ENCODE measurements around the gene SMARCD2. TPM values are rescaled to one million over a fixed set of nuclear protein-coding genes. Genes with fewer than 3 reads are reported as not detected.
"Not testable (repeated sequence)": the region's sequence is repeated elsewhere in the genome, so short reads cannot be mapped to it uniquely, and the experiment has no call there.

The SMARCD2 gene
- polyA plus RNA-seq, 1 donor from 2014 or later = 96.1 TPM

- Mint-ChIP-seq H3K9me3 (no peaks in the 10 kb centered on the region), H3K27me3 (no peaks in the 10 kb centered on the region), H3K4me3 (peak overlapping the region in 1 of 4 donors; percentile 37), H3K4me1 (peaks cover 4 to 22% (median 6%) of the 10 kb centered on the region in 3 donors), H3K27ac (peak overlapping the region in 1 of 3 donors; percentile 73), H3K36me3 (peaks cover 2% of the 10 kb centered on the region)
Measured at GRCh38 chr17:63817736-63818385, 24.6 kb downstream of the SMARCD2 start.

- peaks cover 0 to 13% (median under 1%) of the 10 kb centered on the region in 3 donors for H3K4me1 Mint-ChIP-seq
- no peaks in the 10 kb centered on the region for H3K9me3 Mint-ChIP-seq
- H3K27me3 Mint-ChIP-seq = no peaks in the 10 kb centered on the region
- H3K4me3 Mint-ChIP-seq = no peak overlapping the region
- no peak overlapping the region for H3K27ac Mint-ChIP-seq
- H3K36me3 Mint-ChIP-seq = peaks cover 2% of the 10 kb centered on the region
Measured at GRCh38 chr17:63816669-63817068, 25.8 kb downstream of the SMARCD2 start.

- Mint-ChIP-seq H3K36me3 (peaks cover 4% of the 10 kb centered on the region), H3K27me3 (no peaks in the 10 kb centered on the region), H3K4me1 (peaks cover 0 to 12% (median 0%) of the 10 kb centered on the region in 3 donors), H3K9me3 (no peaks in the 10 kb centered on the region), H3K27ac (peak overlapping the region in 1 of 3 donors; percentile 71), H3K4me3 (no peak overlapping the region)
Measured at GRCh38 chr17:63816123-63816522, 26.4 kb downstream of the SMARCD2 start.

GRCh38 chr17:63809970-63810369 lies 32.5 kb downstream of the SMARCD2 start:
- Mint-ChIP-seq H3K36me3 (peaks cover 4% of the 10 kb centered on the region), H3K27me3 (no peaks in the 10 kb centered on the region), H3K4me1 (peaks cover 6 to 11% (median 10%) of the 10 kb centered on the region in 3 donors), H3K27ac (peak overlapping the region; percentile 55 to 64 (median 62)), H3K4me3 (no peak overlapping the region), H3K9me3 (no peaks in the 10 kb centered on the region)

- Mint-ChIP-seq H3K9me3 (no peaks in the 10 kb centered on the region), H3K27ac (no peak overlapping the region), H3K36me3 (peaks cover 2% of the 10 kb centered on the region), H3K27me3 (no peaks in the 10 kb centered on the region), H3K4me3 (no peak overlapping the region), H3K4me1 (peaks cover 7 to 11% (median 10%) of the 10 kb centered on the region in 3 donors)
Measured at GRCh38 chr17:63805591-63805990, 36.9 kb downstream of the SMARCD2 start.

GRCh38 chr17:63804328-63804727 lies 38.2 kb downstream of the SMARCD2 start:
- Mint-ChIP-seq H3K4me3 (no peak overlapping the region), H3K9me3 (no peaks in the 10 kb centered on the region), H3K36me3 (peaks cover 2% of the 10 kb centered on the region), H3K27ac (peak overlapping the region in 2 of 3 donors; percentile 2 to 19), H3K4me1 (peaks cover 2 to 5% (median 5%) of the 10 kb centered on the region in 3 donors), H3K27me3 (no peaks in the 10 kb centered on the region)

- no peak overlapping the region for H3K4me3 Mint-ChIP-seq
- no peaks in the 10 kb centered on the region for H3K9me3 Mint-ChIP-seq
- peaks cover 3% of the 10 kb centered on the region for H3K36me3 Mint-ChIP-seq
- H3K27ac Mint-ChIP-seq = no peak overlapping the region
- H3K4me1 Mint-ChIP-seq = peaks cover 0 to 4% (median 0%) of the 10 kb centered on the region in 3 donors
- H3K27me3 Mint-ChIP-seq = no peaks in the 10 kb centered on the region
Measured at GRCh38 chr17:63800783-63801182, 41.7 kb downstream of the SMARCD2 start.

- Mint-ChIP-seq H3K36me3 (peaks cover 3% of the 10 kb centered on the region), H3K27me3 (no peaks in the 10 kb centered on the region), H3K9me3 (no peaks in the 10 kb centered on the region), H3K4me1 (peaks cover 0 to 2% (median 1%) of the 10 kb centered on the region in 3 donors), H3K4me3 (no peak overlapping the region), H3K27ac (no peak overlapping the region)
Measured at GRCh38 chr17:63798572-63799106, 43.8 kb downstream of the SMARCD2 start.

GRCh38 chr17:63796375-63796774 lies 46.1 kb downstream of the SMARCD2 start:
- H3K4me1 Mint-ChIP-seq, H3K27me3 Mint-ChIP-seq, H3K4me3 Mint-ChIP-seq, H3K27ac Mint-ChIP-seq, H3K9me3 Mint-ChIP-seq, H3K36me3 Mint-ChIP-seq: not testable (repeated sequence)

GRCh38 chr17:63792055-63792729 lies 50.3 kb downstream of the SMARCD2 start:
- H3K9me3 Mint-ChIP-seq = no peaks in the 10 kb centered on the region
- H3K4me3 Mint-ChIP-seq = no peak overlapping the region
- no peaks in the 10 kb centered on the region for H3K27me3 Mint-ChIP-seq
- H3K36me3 Mint-ChIP-seq = peaks cover 5% of the 10 kb centered on the region
- H3K4me1 Mint-ChIP-seq = peaks cover 0 to 1% (median 0%) of the 10 kb centered on the region in 3 donors
- H3K27ac Mint-ChIP-seq = no peak overlapping the region

- Mint-ChIP-seq H3K27ac (no peak overlapping the region), H3K4me1 (peaks cover 0 to 3% (median 1%) of the 10 kb centered on the region in 3 donors), H3K36me3 (peaks cover 2% of the 10 kb centered on the region), H3K27me3 (no peaks in the 10 kb centered on the region), H3K9me3 (no peaks in the 10 kb centered on the region), H3K4me3 (no peak overlapping the region)
Measured at GRCh38 chr17:63790057-63790456, 52.4 kb downstream of the SMARCD2 start.

- Mint-ChIP-seq H3K9me3 (no peaks in the 10 kb centered on the region), H3K4me3 (no peak overlapping the region), H3K4me1 (peaks cover 9 to 21% (median 9%) of the 10 kb centered on the region in 3 donors), H3K27me3 (no peaks in the 10 kb centered on the region), H3K27ac (peak overlapping the region in 1 of 3 donors; percentile 46), H3K36me3 (no peaks in the 10 kb centered on the region)
Measured at GRCh38 chr17:63786971-63787711, 55.3 kb downstream of the SMARCD2 start.

GRCh38 chr17:63786117-63786516 lies 56.4 kb downstream of the SMARCD2 start:
- Mint-ChIP-seq H3K27ac (peak overlapping the region in 1 of 3 donors; percentile 46), H3K27me3 (no peaks in the 10 kb centered on the region), H3K36me3 (no peaks in the 10 kb centered on the region), H3K4me3 (no peak overlapping the region), H3K9me3 (no peaks in the 10 kb centered on the region), H3K4me1 (peaks cover 10 to 24% (median 11%) of the 10 kb centered on the region in 3 donors)

GRCh38 chr17:63785556-63785955 lies 56.9 kb downstream of the SMARCD2 start:
- H3K27me3 Mint-ChIP-seq = no peaks in the 10 kb centered on the region
- peaks cover 10 to 29% (median 15%) of the 10 kb centered on the region in 3 donors for H3K4me1 Mint-ChIP-seq
- no peaks in the 10 kb centered on the region for H3K36me3 Mint-ChIP-seq
- peak overlapping the region in 1 of 3 donors; percentile 18 for H3K27ac Mint-ChIP-seq
- H3K9me3 Mint-ChIP-seq = no peaks in the 10 kb centered on the region
- no peak overlapping the region for H3K4me3 Mint-ChIP-seq

GRCh38 chr17:63783522-63783921 lies 59.0 kb downstream of the SMARCD2 start:
- H3K9me3 Mint-ChIP-seq = no peaks in the 10 kb centered on the region
- no peaks in the 10 kb centered on the region for H3K27me3 Mint-ChIP-seq
- H3K27ac Mint-ChIP-seq = no peak overlapping the region
- H3K4me1 Mint-ChIP-seq = peaks cover 20 to 37% (median 26%) of the 10 kb centered on the region in 3 donors
- peak overlapping the region in 1 of 4 donors; percentile 41 for H3K4me3 Mint-ChIP-seq
- no peaks in the 10 kb centered on the region for H3K36me3 Mint-ChIP-seq
